ENCODE results near the gene WDR4.
"Not testable (repeated sequence)": the region's sequence is repeated elsewhere in the genome, so short reads cannot be mapped to it uniquely, and the experiment has no call there.

Gene WDR4

GRCh38 chr21:42847726-42848125, 31.6 kb downstream of the WDR4 start:
- no peak for TF ChIP-seq CTCF (IDR thresholded peaks at IDR 0.05; ENCODE audit: borderline replicate concordance, insufficient read depth, low read depth, low read length)
- no peak overlapping the region for H3K4me3 ChIP-seq (ENCODE audit: low read depth, low read length)

- H3K4me3 ChIP-seq (ENCODE audit: low read depth, low read length): no peak overlapping the region
- TF ChIP-seq CTCF (IDR thresholded peaks at IDR 0.05; ENCODE audit: borderline replicate concordance, insufficient read depth, low read depth, low read length): no peak
These were observed 32.2 kb downstream of the WDR4 start for GRCh38 chr21:42847051-42847707.

GRCh38 chr21:42846221-42846620, 33.1 kb downstream of the WDR4 start:
- no peak for TF ChIP-seq CTCF (IDR thresholded peaks at IDR 0.05; ENCODE audit: borderline replicate concordance, insufficient read depth, low read depth, low read length)
- H3K4me3 ChIP-seq (ENCODE audit: low read depth, low read length): no peak overlapping the region

- no peak overlapping the region for H3K4me3 ChIP-seq (ENCODE audit: low read depth, low read length)
- TF ChIP-seq CTCF (IDR thresholded peaks at IDR 0.05; ENCODE audit: borderline replicate concordance, insufficient read depth, low read depth, low read length): no peak
These were observed 33.9 kb downstream of the WDR4 start for GRCh38 chr21:42845296-42845965.

GRCh38 chr21:42844411-42845113, 34.8 kb downstream of the WDR4 start:
- no peak overlapping the region for H3K4me3 ChIP-seq (ENCODE audit: low read depth, low read length)
- TF ChIP-seq CTCF (IDR thresholded peaks at IDR 0.05; ENCODE audit: borderline replicate concordance, insufficient read depth, low read depth, low read length): no peak

GRCh38 chr21:42843056-42843455, 36.3 kb downstream of the WDR4 start:
- no peak overlapping the region for H3K4me3 ChIP-seq (ENCODE audit: low read depth, low read length)
- TF ChIP-seq CTCF (IDR thresholded peaks at IDR 0.05; ENCODE audit: borderline replicate concordance, insufficient read depth, low read depth, low read length): no peak

- not testable (repeated sequence) for H3K4me3 ChIP-seq (ENCODE audit: low read depth, low read length)
These were observed 37.3 kb downstream of the WDR4 start for GRCh38 chr21:42841916-42842655.

Data from GM12875 (cell line).